Endometrial microvascular endothelial cells (primary cell): Measurements from ENCODE around the gene PIK3R6. TPM values are rescaled to one million over a fixed set of nuclear protein-coding genes. Genes with fewer than 3 reads are reported as not detected.

ENCODE experiments used
- in situ Hi-C: cut with HindIII; loops from 2 replicates; pipeline ENCODE4 v1.10.0; 2017; ENCODE audit warnings: low sequenced_read_pairs, low pct_unique_long_range_greater_than_20kb; ENCODE audit errors: inconsistent ontology term
- total RNA-seq: library from RNA; depleted of rRNA; stranded (reverse); fragments of >200 nt; gene quantifications from one replicate; pipeline ENCODE4 v1.2.3, GENCODE V29; 2015; ENCODE audit errors: inconsistent ontology term

PIK3R6 gene
- total RNA-seq, 1 donor from 2014 or later: not detected

DNA sequence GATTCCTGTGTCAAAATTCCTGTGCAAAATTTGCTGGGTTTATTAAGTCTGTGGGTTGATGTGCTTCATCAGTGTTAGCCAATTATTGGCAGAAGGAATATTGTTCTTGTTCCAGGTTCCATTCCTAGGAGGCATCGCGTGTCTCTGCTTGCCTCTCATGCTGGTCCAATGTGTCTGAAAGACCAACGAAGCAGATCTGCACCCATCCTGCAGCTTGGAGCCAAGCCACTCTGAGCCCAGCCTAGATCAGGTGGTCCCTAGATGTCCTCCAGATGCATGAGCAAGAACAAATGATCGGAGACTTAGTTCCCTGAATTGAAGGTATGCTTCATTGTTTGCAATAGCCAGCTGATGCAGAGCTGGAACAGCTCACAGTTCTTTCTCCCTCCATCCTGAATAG lies 10.5 kb upstream of the PIK3R6 start:
- in situ Hi-C loops: no loop called here

DNA sequence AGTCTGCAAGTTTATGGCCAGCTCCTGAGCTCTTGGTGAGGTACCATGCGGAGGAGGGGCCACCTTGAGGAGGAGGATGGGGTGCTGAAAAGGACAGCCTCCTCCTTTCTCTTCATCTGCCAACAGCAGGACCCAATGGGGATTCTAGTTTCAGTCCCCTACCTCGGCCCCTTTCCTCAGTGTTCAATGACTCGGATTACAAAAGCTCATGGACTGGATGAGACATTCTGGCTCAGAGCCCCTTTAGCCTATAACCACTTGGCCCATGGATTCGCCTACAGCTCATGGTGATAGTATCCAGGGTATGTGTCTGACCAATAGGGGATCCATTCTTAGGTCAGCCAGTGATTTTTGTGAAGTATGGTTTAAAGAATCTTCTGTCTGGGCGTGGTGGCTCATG lies 8.5 kb upstream of the PIK3R6 start:
- in situ Hi-C loops: no loop called here

DNA sequence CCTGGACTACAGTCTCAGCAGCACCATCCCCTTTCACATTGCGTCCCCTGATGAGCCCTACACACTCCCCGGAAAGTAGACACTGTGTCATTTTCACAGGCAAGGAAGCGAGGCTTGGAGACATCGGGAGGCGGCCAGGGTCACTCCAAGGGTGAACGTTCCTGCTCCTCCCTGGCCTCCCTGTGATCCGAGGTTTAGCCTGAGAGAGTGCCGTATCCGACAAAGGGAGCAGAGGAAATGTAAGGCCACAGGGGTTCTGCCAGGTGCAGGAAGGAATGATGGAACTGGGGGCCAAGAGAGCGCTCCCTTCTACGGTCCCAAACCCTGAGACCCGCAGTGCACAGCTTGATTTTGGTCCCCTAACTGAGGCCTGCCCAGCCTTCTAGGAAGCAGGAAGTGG lies 8.0 kb upstream of the PIK3R6 start:
- in situ Hi-C loops: no loop called here

DNA sequence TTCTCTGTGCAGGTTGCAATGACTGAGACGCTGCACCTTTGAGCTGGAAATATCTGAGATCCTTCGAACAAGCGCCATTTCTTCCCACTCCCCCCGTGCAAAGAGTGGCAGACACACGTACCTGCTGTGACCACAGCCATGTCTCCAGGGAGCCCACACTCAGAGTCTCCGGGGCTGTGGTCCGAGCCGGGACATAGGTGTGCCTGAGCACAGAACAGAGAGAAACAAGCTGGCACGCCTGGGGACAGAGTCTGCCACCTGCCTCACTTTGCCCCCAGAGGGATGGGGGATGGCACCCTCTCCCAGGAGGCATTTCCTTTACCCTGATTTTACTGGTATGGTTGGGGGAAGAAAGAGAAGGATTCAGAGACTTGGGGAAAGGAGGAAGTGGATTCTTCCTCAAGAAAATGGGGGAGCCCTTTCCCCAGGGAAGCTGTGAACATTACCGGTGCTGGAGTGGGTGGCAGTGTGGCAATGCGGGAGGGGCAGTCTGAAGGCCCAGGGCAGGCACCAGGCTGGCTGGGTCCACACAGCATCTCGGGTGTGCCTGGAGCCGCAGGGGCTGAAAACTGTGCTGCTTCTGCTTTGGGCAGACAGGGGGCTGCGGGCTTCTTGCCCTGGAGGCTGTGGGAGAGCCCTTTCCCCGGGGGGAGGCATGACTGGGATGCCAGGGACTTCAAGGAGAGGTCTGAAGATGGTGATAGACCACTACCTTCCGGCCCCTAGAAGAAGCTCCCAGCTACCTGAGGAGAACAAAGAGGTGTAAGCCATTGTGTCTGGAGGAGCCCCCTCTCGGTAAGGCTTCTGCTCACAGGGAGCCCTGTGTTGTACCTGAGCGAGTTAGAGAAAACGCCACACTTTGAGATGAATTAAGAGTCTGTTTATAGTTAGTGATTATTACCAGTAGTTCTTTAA lies 6.6 kb upstream of the PIK3R6 start:
- in situ Hi-C loops: no loop called here

DNA sequence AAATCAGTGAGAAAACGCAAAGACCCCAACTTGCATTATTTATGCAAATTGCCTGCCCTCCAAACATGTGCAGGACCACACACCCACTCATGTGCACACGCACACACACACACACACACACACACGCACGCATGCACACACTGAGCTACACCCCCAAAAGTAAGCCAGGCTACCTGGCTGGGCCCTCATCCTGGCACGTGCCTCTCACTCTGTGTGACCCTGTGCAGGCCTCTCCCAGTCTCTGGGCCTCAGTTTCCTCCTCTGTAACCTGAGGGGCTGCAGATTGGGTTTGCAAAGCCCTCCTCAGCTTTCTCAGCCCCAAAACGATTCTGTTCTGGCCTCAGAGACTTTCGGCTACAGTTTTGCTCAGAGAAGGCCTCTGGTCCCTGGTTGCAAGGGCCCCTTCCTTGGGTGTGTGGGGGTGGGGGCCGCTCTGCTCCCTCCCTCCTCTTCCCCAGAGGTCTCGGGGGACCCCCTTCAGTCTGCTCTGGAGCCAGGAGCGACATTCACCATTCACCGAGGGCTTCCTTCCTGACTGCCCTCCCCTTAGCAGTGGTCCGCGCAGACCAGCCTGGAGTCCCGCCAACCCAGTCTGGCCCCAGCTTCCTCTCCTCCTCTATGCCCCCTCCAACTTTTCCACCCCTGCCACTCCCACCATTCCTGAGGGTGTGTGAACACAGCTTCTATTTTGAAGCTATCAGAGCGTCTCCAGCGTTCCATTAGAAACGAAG lies 5.4 kb upstream of the PIK3R6 start:
- in situ Hi-C loops: no loop called here

DNA sequence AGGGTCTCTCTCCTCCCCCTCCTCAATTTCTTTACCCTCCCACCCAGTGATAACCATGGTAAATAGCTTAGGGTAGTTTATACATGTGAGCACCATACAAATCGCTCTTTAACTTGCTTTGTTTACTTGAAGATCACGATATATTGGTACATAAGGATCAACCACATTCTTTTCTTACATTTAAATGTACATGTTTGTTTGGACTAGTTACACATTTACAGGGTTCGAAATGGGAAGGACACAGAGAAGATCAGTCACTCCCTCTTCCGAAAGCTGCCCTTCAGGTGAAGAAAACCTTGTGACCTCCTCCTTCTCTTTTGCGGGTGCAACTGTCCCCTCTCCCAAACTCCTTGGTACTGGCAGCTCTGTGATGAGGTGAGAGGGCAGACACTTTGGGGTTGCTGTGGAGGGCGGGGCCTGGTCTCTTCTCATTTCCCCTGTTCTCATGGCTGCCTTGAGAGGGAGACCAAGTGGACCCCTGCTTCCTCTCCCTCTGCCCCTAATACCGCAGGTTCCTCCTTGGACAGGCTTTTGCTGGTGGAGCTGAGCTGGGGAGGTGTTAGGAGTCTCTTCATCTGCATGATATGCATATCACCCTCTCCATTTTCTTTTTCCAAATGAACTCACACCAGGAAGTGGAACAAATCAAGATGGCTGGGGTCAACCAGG lies 4.7 kb upstream of the PIK3R6 start:
- in situ Hi-C loops: no loop called here

DNA sequence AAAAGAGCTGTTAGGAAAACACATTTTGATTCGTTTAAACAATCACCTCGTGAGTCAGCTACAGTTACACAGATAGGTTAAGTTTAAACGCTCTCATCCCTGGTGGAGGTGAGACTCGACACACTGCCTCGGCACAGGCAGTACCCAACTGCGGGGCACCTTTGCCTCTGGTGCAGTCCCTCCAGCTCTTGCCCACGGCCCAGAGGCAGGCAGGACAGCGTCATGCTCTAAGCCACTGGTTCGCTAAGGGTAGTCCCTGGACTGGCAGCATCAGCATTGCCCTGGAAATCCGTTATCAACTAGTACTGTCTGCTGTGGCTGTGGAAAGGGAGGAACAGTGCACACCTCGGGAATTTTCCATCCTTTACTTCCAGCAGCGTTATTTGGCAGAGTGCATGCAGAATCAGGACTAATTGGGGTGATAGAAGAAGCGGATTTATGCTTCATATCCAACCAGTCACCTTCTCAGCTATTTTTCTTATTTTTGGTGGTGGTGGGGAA lies 3.7 kb upstream of the PIK3R6 start:
- in situ Hi-C loops: no loop called here

DNA sequence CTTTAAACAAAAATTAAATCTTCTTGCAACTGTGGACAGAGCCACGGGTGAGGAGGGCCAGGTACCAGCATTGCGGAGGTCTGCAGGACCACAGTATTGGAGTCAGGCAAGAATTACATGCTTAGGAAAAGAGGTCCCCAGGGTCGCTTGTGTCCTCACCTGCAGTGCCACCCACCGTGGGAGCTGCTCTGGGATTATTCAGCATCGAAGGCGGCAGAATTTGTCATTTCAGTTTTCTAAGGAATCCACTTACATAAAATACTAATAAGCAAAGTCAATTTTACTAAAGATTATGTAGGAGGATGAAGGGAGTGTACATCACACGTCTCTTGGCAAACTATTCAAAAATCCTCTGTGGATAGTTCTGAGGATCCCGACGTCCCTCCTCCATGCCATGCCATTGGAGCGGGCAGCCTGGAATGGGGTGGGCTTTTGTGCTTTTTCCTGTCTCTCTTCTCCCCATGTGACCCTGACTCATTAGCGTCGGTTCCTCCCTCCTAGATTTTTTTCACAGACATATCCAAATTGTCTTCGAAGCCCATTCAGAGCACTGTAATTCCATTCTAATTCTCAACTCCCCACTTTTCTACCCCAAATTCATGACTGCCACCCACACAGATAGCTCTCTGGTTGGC lies 3.0 kb upstream of the PIK3R6 start:
- in situ Hi-C loops: no loop called here

DNA sequence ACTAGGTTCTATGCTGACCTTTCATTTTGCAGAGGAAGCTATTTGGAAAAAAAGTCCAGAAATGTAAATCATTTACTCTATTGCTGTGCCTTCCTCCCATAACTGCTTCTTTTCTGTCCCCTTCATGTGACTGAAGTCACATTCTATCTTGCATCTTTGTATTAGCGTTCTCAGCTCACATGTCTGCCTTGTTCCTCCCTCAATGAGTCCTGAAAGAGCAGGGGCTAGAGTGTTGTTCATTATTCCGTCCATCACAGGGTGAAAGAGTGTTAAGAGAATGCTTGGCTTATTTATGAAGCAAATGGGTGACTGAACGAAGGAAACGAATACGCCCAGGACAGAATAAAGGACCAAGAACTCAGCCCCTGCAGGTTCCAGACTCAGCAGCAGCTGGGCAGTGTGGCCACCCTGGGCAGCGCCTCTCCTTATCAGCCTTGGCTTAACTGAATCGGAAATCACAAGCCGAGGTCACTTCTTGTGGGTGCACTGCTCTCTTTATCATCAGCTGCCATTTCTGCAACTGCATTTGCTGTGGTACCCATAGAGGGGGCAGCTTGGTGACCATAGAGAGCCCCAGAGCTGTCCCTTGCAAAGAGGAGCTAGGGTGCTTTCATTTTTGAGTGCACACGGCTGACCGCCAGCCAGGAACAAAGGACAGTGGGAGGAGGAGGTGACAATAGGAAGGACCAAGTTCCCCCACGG lies 1.8 kb upstream of the PIK3R6 start:
- in situ Hi-C loops: no loop called here

DNA sequence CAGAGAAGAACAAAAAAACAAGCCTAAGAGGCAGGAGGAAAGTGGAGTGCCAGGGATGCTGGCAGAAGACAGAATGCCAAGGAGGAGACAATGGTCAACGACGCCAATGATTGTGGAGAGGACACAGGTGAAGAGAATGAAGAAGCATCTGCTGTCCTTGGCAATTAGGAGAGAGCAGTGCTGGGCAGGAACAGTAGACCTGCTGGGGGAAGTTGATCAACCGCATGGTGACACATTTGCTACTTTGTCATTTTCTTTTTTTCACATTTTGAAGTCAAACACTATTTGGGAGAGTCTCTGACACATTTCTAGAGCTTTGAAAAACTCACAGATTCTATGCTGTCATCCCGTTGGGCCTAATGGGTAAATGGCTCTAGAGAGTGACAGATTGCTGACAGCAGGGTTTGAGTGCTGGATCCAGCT lies 1.1 kb upstream of the PIK3R6 start:
- in situ Hi-C loops: no loop called here

DNA sequence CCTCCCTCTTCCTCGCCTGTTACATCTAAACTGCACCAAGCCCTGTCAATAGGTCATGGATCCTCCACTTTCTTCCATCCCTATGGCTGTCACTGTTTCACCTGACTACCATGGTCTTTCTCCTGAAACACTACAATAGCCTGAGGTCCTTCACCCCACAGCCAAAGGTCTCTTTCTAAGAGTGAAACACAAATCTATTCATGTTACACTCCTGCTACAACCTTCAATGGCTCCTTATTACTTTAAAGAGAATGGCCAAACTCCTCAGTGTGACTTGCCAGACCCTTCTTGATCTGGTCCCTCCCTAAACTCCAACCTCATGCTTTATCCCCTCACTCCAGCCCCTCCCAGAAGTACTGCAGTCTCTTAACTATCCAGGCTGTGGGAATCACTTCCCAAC lies 618 bp upstream of the PIK3R6 start:
- in situ Hi-C loops: no loop called here

DNA sequence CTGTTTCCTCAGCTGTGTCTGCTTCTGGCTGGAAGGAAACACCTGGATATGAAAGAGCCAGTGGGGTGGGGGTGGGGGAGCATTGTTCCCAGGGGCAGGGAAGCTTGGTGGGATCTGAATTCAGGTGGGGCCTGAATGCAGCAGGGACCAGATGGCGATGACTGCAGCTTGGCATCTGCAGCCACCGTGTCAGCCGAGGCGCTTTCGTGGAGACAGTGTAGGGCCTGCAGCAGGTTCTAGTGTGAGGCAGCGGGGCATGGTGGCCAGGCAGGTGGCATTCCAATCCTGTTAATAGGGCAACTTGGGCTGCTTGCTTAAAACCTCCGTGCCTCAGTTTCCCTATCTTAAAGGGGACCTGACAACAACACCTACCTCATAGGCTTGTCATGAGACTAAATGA lies 1.7 kb downstream of the PIK3R6 start:
- in situ Hi-C loops: no loop called here

DNA sequence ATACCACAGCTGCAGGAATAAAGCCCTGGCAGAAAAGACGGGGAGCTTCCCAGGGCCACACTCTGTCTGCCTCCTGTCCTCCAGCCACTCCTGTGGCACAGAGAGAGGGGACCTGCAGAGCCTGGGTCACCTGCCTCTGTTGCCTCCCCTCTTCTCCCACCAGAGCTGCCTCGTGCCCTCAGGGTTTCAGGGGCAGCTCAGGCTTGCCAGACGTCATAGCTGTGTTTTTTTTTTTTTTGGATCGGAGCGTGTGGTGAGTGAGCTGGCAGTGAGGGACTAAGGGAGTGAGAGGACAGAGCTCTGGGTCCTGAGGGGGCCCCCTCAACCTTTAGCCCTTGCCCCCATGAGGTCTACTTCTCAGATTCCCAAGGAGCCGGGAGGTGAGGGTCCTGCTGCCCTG lies 2.1 kb downstream of the PIK3R6 start:
- in situ Hi-C loops: no loop called here

DNA sequence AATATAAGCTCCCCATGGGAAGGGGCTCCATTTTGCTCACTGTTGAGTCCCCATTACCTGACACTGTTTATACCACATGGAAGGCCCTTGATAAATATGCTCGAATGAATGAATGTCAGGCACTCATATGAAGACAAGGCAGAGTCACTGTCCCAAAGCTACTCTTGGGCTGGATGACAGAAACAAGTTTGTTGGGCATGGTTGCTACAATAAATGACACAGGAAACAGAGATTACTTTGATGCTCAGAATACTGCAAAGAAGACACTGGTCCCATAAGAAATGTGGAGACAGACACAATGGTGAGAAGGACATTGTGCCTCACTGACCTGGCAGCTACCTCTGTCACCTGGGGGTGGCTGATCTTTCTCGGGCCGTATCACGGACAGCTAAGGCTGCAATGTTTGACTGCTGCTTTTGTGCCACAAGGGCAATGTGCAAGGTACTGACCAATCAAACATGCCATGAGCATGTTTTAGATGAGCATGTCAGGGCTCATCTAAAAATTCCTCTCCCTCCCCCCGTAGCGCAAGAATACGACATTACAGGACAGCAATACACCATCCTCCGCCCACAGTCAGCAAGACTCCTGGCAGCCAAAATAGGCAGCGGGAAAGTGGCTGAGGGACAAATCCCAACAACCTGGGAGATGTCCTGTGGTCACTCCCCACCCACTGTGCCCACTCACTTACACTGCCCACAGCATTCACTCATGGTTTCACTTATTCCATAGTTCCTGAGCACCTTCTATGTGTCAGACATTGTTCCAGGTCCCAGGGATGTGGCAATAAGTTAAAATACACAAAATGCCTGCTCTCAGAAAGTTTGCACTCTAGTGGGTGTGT lies 5.0 kb downstream of the PIK3R6 start:
- in situ Hi-C loops: no loop called here

DNA sequence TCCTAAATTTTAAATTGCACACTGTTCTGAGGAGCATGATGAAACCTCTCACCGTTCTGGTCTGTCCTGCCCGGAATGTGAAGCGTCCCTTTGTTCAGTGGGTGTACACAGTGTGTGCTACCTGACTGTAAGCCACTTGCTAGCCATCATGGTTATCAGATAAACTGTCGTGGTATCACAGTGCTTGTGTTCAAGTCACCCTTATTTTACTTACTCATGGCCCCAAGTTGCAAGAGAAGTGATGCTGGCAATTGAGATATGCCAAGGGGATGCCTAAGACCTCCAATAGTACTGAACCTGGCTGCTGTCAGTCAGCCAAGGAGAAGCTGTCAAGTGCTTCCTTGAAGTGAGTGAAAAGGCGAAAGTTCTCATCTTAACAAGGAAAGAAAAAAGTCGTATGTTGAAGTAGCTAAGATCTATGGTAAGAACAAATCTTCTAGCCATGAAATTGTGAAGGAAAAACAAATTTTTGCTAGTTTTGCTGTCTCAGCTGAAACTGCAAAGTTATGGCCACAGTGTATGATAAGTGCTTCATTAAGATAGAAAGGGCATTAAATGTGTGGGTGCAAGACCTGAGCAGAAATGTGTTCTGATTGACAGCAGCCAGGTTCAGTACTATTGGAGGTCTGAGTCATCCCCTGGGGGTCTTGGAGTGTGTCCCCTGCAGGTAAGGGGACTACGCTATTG lies 5.8 kb downstream of the PIK3R6 start:
- in situ Hi-C loops: no loop called here

DNA sequence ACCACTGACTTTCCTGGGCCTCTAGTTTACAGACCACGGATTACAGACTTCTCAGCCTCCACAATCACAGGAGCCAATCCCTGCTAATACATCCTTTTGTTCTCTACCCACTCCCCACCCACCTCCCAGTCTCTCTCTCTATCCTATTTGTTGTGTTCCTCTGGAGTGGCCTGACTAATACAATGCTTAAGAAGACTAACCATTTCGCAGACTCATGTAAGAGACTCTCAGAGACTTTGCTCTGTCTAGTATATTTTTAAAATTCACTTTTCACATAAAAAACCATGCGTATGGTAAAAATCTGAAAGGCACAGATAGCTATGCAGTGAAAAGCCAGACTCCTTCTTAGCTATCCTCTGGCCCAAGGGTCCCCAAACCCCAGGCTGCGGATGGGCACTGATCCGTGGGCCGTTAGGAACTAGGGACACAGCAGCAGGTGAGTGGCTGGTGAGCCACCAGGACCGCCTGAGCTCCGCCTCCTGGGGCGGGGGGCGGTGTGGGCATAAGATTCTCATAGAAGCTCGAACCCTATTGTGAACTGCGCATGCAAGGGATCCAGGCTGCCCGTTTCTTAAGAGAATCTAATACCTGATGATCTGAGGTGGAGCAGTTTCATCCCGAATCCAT lies 7.6 kb downstream of the PIK3R6 start:
- in situ Hi-C loops: no loop called here
